OCI-LY3 (cell line): Measurements from ENCODE around the gene ERBB3.

ENCODE experiments used
- EZH2phosphoT487 ChIP-seq: fragments of 200-600 bp; shearing (Covaris generic); IDR thresholded peaks from 2 replicates; pipeline ENCODE4 v1.6.1; 2018; ENCODE audit warnings: antibody characterized with exemption, mixed run types, low read depth
- TF ChIP-seq, protein P1 (sequence below): fragments of 200-600, 300-600 bp; sonication (generic); IDR thresholded peaks from 2 replicates; pipeline ENCODE4 v1.5.1; 2014; ENCODE audit warnings: antibody characterized with exemption, low read length, low read depth

DNA sequence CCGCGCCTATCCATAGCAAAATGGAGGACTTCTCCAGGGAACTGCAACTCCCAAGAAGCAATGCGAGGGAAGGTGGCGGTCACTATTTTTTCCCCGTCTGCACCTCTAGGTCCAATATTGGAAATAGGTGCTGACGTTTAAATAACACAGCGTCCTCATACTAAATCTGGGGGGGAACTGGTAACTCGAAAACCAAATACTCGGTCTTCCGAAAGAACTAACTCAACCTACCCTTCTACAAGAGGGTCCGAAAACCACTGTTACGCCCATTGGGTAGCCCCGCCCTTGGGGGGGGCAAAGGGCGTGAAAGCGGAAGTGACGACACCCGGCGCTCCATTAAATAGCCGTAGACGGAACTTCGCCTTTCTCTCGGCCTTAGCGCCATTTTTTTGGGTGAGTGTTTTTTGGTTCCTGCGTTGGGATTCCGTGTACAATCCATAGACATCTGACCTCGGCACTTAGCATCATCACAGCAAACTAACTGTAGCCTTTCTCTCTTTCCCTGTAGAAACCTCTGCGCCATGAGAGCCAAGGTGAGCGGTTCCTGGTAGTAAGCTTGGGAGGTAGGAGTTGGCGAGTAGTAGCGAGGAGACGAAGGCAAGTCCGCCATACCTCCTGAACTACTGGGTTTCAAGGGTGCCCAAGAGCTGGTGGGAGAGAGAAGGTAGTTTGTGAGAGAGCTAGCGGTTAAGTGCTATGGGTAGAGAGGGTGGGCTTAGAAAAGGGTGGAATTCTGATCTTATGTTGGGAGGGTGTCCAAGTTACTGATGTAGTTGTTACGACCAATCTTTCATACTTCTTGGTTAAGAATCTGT is 36.5 kb downstream of the ERBB3 start, which contains the start of gene RPL41:
- TF ChIP-seq, protein P1, sequence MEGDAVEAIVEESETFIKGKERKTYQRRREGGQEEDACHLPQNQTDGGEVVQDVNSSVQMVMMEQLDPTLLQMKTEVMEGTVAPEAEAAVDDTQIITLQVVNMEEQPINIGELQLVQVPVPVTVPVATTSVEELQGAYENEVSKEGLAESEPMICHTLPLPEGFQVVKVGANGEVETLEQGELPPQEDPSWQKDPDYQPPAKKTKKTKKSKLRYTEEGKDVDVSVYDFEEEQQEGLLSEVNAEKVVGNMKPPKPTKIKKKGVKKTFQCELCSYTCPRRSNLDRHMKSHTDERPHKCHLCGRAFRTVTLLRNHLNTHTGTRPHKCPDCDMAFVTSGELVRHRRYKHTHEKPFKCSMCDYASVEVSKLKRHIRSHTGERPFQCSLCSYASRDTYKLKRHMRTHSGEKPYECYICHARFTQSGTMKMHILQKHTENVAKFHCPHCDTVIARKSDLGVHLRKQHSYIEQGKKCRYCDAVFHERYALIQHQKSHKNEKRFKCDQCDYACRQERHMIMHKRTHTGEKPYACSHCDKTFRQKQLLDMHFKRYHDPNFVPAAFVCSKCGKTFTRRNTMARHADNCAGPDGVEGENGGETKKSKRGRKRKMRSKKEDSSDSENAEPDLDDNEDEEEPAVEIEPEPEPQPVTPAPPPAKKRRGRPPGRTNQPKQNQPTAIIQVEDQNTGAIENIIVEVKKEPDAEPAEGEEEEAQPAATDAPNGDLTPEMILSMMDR = no peak
- TF ChIP-seq EZH2phosphoT487 = no peak
